Vagina (tissue), 2 donors: ENCODE results near the gene PGAM5. TPM values are rescaled to one million over a fixed set of nuclear protein-coding genes. Genes with fewer than 3 reads are reported as not detected.

Source experiments
- DNase-seq, 2 donors: peaks; one replicate each; pipeline ENCODE4 v3.0.0-alpha.2; 2017; ENCODE audit errors: extremely low spot score in 2 of 2
- H3K27ac ChIP-seq: fragments of 200-600 bp; sonication (generic); one replicate; pipeline ENCODE4 v1.5.1; 2019
- H3K27me3 ChIP-seq: fragments of 200-600 bp; sonication (generic); one replicate; pipeline ENCODE4 v1.5.1; 2019
- H3K36me3 ChIP-seq, 2 donors: fragments of 200-600 bp; sonication (generic); one replicate each; pipeline ENCODE4 v1.5.1; 2017 to 2019
- H3K4me1 ChIP-seq: fragments of 200-600 bp; sonication (generic); one replicate; pipeline ENCODE4 v1.5.1; 2019
- H3K4me3 ChIP-seq, 2 donors: fragments of 200-600 bp; sonication (generic); 1 replicate in 1 of 2; 2 replicates in 1 of 2; pipeline ENCODE4 v1.5.1; 2016 to 2019
- H3K9me3 ChIP-seq: fragments of 200-600 bp; sonication (generic); one replicate; pipeline ENCODE4 v1.5.1; 2019
- POLR2A ChIP-seq, 2 donors: fragments of 450-650 bp; IDR thresholded peaks; one replicate each; pipeline ENCODE4 v1.6.1; 2017; ENCODE audit warnings: antibody characterized with exemption in 2 of 2, mild to moderate bottlenecking in 2 of 2, moderate library complexity in 2 of 2
- POLR2AphosphoS5 ChIP-seq, 2 donors: sonication (generic); formaldehyde crosslinking; IDR thresholded peaks; one replicate each; pipeline ENCODE4 v1.9.0; 2017; ENCODE audit warnings: antibody characterized with exemption in 2 of 2, mild to moderate bottlenecking in 2 of 2, low read depth in 1 of 2; ENCODE audit not compliant: insufficient read depth in 1 of 2
- intact Hi-C: fragments of 100-400 bp; cut with DNase I; formaldehyde crosslinking; loops from one replicate; pipeline ENCODE4 v1.15.1; 2023
- total RNA-seq: library from RNA; depleted of rRNA; stranded (reverse); fragments of >200 nt; gene quantifications from one replicate; pipeline ENCODE4 v1.2.3, GENCODE V29; 2016
- TF ChIP-seq, protein P1 (sequence below), 3 experiments: fragments of 450-650 bp in 2 of 3; fragments of 200-600 bp in 1 of 3; sonication (generic) in 1 of 3; IDR thresholded peaks; one replicate each; pipeline ENCODE4 v1.5.1; 2017 to 2019; ENCODE audit warnings: antibody characterized with exemption in 3 of 3, mild to moderate bottlenecking in 2 of 3, moderate library complexity in 2 of 3

The PGAM5 gene
- total RNA-seq, 1 donor from 2014 or later = 27.0 TPM

DNA sequence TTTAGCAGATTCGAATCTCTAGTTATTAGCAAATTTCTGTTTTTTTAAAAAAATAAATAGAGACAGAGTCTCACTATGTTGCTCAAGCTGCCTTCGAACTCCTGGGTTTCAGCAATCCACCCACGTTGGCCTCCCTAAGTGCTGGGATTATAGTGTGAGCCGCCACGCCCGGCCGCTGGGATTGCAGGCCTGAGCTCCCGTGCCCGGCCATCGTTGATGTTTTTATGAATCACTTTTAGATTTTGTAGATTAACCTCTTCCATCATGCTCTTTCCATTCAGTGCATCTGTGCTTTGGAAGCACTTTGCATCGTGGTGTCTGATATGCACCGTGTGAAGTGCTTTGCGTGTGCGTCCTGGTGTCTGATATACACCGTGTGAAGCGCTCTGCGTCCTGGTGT, 20.9 kb downstream of the PGAM5 start:
- intact Hi-C loops = no loop called here
- peaks cover 0 to 92% of the 10 kb centered on the region in 2 donors for H3K36me3 ChIP-seq

DNA sequence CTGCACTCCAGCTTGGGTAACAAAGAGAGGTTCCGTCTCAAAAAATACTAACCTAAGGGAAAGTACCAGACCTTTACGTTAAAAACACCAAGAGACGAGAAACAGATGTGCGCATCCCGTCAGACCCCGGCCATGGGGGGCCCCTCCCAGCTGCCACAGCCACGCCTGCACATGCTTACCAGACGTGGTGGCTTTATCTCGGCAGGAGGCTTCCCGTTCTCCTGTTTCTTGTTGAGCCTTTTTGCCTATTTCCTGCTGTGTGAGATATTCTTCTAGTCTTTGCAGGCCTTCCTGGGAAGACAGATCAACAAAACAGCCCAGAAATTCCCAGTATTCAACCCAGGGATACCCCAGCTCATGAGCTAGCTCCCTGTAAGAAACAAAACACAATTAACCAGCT, 23.6 kb downstream of the PGAM5 start:
- peaks cover 0 to 83% of the 10 kb centered on the region in 2 donors for H3K36me3 ChIP-seq
- H3K4me1 ChIP-seq = no peaks in the 10 kb centered on the region
- no peak overlapping the region for H3K27ac ChIP-seq
- TF ChIP-seq POLR2AphosphoS5 (IDR thresholded peaks at IDR 0.05; ENCODE audit: insufficient read depth in 1 of 2, low read depth in 1 of 2) (no peak), POLR2A (IDR thresholded peaks at IDR 0.05) (no peak)
- TF ChIP-seq, protein P1, sequence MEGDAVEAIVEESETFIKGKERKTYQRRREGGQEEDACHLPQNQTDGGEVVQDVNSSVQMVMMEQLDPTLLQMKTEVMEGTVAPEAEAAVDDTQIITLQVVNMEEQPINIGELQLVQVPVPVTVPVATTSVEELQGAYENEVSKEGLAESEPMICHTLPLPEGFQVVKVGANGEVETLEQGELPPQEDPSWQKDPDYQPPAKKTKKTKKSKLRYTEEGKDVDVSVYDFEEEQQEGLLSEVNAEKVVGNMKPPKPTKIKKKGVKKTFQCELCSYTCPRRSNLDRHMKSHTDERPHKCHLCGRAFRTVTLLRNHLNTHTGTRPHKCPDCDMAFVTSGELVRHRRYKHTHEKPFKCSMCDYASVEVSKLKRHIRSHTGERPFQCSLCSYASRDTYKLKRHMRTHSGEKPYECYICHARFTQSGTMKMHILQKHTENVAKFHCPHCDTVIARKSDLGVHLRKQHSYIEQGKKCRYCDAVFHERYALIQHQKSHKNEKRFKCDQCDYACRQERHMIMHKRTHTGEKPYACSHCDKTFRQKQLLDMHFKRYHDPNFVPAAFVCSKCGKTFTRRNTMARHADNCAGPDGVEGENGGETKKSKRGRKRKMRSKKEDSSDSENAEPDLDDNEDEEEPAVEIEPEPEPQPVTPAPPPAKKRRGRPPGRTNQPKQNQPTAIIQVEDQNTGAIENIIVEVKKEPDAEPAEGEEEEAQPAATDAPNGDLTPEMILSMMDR (IDR thresholded peaks at IDR 0.05) = no peak
- no peak for DNase-seq
- H3K27me3 ChIP-seq = no peaks in the 10 kb centered on the region
- H3K9me3 ChIP-seq = no peaks in the 10 kb centered on the region
- intact Hi-C loops = no loop called here
- H3K4me3 ChIP-seq = no peak overlapping the region

More for the DNA sequence above, 20.9 kb downstream of the PGAM5 start:
- DNase-seq = no peak
- Histone ChIP-seq H3K4me1 (no peaks in the 10 kb centered on the region), H3K4me3 (no peak overlapping the region), H3K27me3 (no peaks in the 10 kb centered on the region), H3K9me3 (no peaks in the 10 kb centered on the region), H3K27ac (no peak overlapping the region)
- TF ChIP-seq, protein P1 (IDR thresholded peaks at IDR 0.05) = no peak
- TF ChIP-seq POLR2A (IDR thresholded peaks at IDR 0.05) (no peak), POLR2AphosphoS5 (IDR thresholded peaks at IDR 0.05; ENCODE audit: insufficient read depth in 1 of 2, low read depth in 1 of 2) (no peak)

DNA sequence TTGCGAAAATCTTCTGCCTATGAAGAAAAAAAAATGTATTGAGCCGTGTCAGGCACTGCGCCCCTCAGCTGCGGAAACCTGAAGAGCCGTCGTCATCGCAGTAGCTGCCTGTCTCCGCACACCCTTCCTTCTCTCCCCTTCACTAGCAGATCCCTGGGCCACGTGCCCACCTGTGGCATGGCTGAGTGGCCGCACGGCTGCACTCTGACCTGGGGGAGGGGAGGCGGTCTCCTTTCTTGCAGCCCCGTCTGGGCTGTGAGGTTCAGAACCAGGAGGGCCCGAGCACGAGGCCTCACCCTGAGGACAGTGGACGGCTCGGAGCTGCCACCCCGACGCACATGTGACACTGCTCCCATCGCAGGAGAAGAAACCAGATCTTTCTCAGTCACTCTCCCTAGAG, 24.9 kb downstream of the PGAM5 start:
- Histone ChIP-seq H3K4me1 (no peaks in the 10 kb centered on the region), H3K9me3 (no peaks in the 10 kb centered on the region), H3K27ac (no peak overlapping the region), H3K4me3 (no peak overlapping the region), H3K36me3 (peaks cover 0 to 86% of the 10 kb centered on the region in 2 donors), H3K27me3 (no peaks in the 10 kb centered on the region)
- no peak for DNase-seq
- intact Hi-C loops = no loop called here
- TF ChIP-seq, protein P1 (IDR thresholded peaks at IDR 0.05) = no peak
- TF ChIP-seq POLR2A (IDR thresholded peaks at IDR 0.05) = no peak
- no peak for TF ChIP-seq POLR2AphosphoS5 (IDR thresholded peaks at IDR 0.05; ENCODE audit: insufficient read depth in 1 of 2, low read depth in 1 of 2)

DNA sequence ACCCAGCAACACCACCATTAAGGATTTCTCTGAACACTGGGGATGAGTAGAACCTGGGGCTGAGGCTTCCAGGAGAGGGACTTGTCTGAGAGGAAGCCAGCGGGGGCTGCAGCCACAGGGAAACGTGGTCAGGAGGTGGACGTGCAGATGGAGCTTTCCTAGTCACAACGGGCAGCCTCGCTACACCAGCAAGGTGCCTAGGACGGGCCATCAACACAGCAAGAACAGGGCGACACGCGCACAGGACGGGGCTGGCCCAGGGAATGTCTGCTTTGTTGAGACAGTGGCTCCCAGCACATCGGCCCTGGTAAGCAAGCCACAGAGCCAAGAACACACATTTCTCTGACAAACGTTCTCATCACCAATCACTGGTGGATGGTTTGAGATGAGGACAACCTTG, 25.7 kb downstream of the PGAM5 start:
- Histone ChIP-seq H3K4me1 (no peaks in the 10 kb centered on the region), H3K27ac (no peak overlapping the region), H3K27me3 (no peaks in the 10 kb centered on the region), H3K4me3 (no peak overlapping the region), H3K9me3 (no peaks in the 10 kb centered on the region), H3K36me3 (peaks cover 0 to 86% of the 10 kb centered on the region in 2 donors)
- TF ChIP-seq, protein P1 (IDR thresholded peaks at IDR 0.05) = no peak
- TF ChIP-seq POLR2AphosphoS5 (IDR thresholded peaks at IDR 0.05; ENCODE audit: insufficient read depth in 1 of 2, low read depth in 1 of 2) = no peak
- TF ChIP-seq POLR2A (IDR thresholded peaks at IDR 0.05) = no peak
- intact Hi-C loops = no loop called here
- DNase-seq = no peak

DNA sequence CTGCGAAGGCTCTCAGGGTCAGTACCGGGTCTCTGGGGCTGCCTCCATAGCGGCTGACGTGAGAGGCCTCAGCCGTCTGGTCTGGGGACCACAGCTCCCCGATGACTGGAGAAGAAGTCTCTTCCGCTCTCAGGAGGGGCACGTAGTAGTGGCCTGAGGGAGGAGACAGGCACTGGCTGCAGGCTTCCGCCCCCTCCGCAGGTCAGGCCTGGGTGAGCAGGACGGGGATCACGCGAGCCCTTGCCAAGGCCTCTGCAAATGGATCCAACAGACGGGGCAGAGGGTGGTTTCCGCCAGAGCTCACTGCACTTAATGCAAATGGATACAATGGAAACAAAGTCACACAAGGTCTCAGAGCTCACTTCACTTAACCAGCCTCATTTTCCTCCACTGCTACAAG, 26.3 kb downstream of the PGAM5 start:
- intact Hi-C loops = no loop called here

More for the DNA sequence above, 26.3 kb downstream of the PGAM5 start:
- H3K4me1 ChIP-seq = no peaks in the 10 kb centered on the region
- H3K27me3 ChIP-seq = no peaks in the 10 kb centered on the region
- no peak overlapping the region for H3K4me3 ChIP-seq
- H3K27ac ChIP-seq = no peak overlapping the region
- no peak for DNase-seq
- H3K36me3 ChIP-seq = peaks cover 0 to 86% of the 10 kb centered on the region in 2 donors
- TF ChIP-seq POLR2A (IDR thresholded peaks at IDR 0.05) = no peak
- TF ChIP-seq POLR2AphosphoS5 (IDR thresholded peaks at IDR 0.05; ENCODE audit: insufficient read depth in 1 of 2, low read depth in 1 of 2) = no peak
- TF ChIP-seq, protein P1 (IDR thresholded peaks at IDR 0.05) = no peak
- H3K9me3 ChIP-seq = no peaks in the 10 kb centered on the region
